Panc1 (cell line): ENCODE data around the gene TMEM40. TPM values are rescaled to one million over a fixed set of nuclear protein-coding genes. Genes with fewer than 3 reads are reported as not detected.

Source experiments
- ATAC-seq: fragments of 200-7000 bp; cut with Tn5 transposase; 2 replicates; pipeline ENCODE4 v1.9.1; 2020; ENCODE audit warnings: mild to moderate bottlenecking, moderate library complexity
- BruUV-seq: library from RNA; stranded (reverse); fragments of 400-500 nt; replicated peaks from 2 replicates; lab custom pipeline; 2021; lab: Mats Ljungman, UMichigan
- CTCF ChIA-PET: fragments of 300-600 bp; sonication (Branson Sonifier 250); formaldehyde crosslinking; loops from one replicate; lab custom pipeline; 2022; ENCODE audit warnings: antibody characterized with exemption; lab: Charles Lee
- POLR2A ChIA-PET: fragments of 300-600 bp; sonication (Branson Sonifier 250); formaldehyde crosslinking; loops from one replicate; lab custom pipeline; 2022; ENCODE audit warnings: antibody characterized with exemption; lab: Charles Lee
- DNase-seq: peaks from one replicate; pipeline ENCODE4 v3.0.0-alpha.2; 2010; ENCODE audit warnings: low read depth, low spot score
- H3K27ac ChIP-seq: 2 replicates; pipeline ENCODE4 v1.5.1; 2011; ENCODE audit warnings: mild to moderate bottlenecking, low read length, inconsistent platforms
- H3K27me3 ChIP-seq: fragments of 200-500 bp; sonication (Bioruptor generic); 2 replicates; pipeline ENCODE4 v1.6.0; 2014; ENCODE audit warnings: low read length, inconsistent platforms; ENCODE audit not compliant: control insufficient read depth, insufficient read depth
- H3K36me3 ChIP-seq: fragments of 200-500 bp; sonication (Bioruptor generic); 2 replicates; pipeline ENCODE4 v1.5.1; 2014; ENCODE audit warnings: inconsistent platforms, mild to moderate bottlenecking, low read length, moderate library complexity; ENCODE audit not compliant: control insufficient read depth, insufficient read depth
- H3K4me1 ChIP-seq: 2 replicates; pipeline ENCODE4 v1.5.1; 2011; ENCODE audit warnings: inconsistent platforms, mild to moderate bottlenecking, low read length, moderate library complexity; ENCODE audit not compliant: control insufficient read depth, insufficient read depth
- H3K4me3 ChIP-seq, 2 experiments: 2 replicates each; pipeline ENCODE4 v1.5.1; 2011 to 2012; ENCODE audit warnings: low read depth in 2 of 2, low read length in 2 of 2, mild to moderate bottlenecking in 2 of 2, inconsistent platforms in 1 of 2, moderate library complexity in 1 of 2
- H3K9me3 ChIP-seq: fragments of 200-500 bp; sonication (Bioruptor generic); 2 replicates; pipeline ENCODE4 v1.5.1; 2014; ENCODE audit warnings: low read depth, mild to moderate bottlenecking, inconsistent platforms, low read length, moderate library complexity; ENCODE audit not compliant: control insufficient read depth, insufficient read depth
- POLR2AphosphoS5 ChIP-seq: IDR thresholded peaks from 2 replicates; pipeline ENCODE4 v1.6.1; 2012; ENCODE audit warnings: mild to moderate bottlenecking, low read depth, low read length, moderate library complexity
- REST ChIP-seq, 2 experiments: IDR thresholded peaks; 2 replicates each; pipeline ENCODE4 v1.6.1; 2011 to 2012; ENCODE audit warnings: low read depth in 2 of 2, control low read depth in 1 of 2, low read length in 1 of 2, mild to moderate bottlenecking in 1 of 2, moderate library complexity in 1 of 2; ENCODE audit not compliant: insufficient read depth in 1 of 2
- SIN3A ChIP-seq: IDR thresholded peaks from 2 replicates; pipeline ENCODE4 v1.6.1; 2012; ENCODE audit warnings: low read depth, mild to moderate bottlenecking, low read length, moderate library complexity, borderline replicate concordance; ENCODE audit not compliant: insufficient read depth
- TCF7L2 ChIP-seq: IDR thresholded peaks from 2 replicates; pipeline ENCODE4 v1.6.1; 2011; ENCODE audit warnings: mild to moderate bottlenecking, low read depth, low read length, inconsistent platforms
- in situ Hi-C: cut with HindIII; loops from 2 replicates; pipeline ENCODE4 v1.10.0; 2016; ENCODE audit warnings: low sequenced_read_pairs, low pct_unique_long_range_greater_than_20kb
- intact Hi-C: fragments of 100-400 bp; cut with micrococcal nuclease; formaldehyde crosslinking; loops from one replicate; pipeline ENCODE4 v1.10.0; 2022; ENCODE audit not compliant: unreplicated experiment
- total RNA-seq: library from RNA; stranded (reverse); gene quantifications from one replicate; pipeline ENCODE4 v1.2.1, GENCODE V29; 2021; ENCODE audit not compliant: unreplicated experiment
- TF ChIP-seq, protein P1 (sequence below): fragments of 450-650 bp; IDR thresholded peaks from 2 replicates; pipeline ENCODE4 v1.5.1; 2017; ENCODE audit warnings: mild to moderate bottlenecking

Gene TMEM40
- total RNA-seq, 1 experiment from 2014 or later, result 1.3 TPM

DNA sequence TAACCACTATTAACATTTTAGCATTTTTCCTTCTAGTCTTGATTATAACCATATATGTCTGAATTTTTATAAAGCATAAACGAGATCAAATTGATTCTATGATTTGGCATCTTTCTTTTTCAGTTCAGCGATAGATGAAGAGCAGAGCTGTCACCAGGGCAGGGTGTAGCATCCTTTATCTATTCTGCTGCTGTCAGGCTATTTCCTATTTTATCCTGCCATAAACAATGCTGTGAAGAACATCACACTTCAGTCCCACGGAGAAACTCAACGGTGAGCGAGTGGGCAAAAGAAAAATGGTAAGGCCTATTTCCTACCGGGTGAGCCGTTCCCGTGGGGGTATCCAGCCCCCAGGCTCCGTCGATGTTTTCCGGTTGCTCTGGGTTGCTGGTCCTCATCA is 15.5 kb downstream of the TMEM40 start:
- Histone ChIP-seq H3K9me3 (no peaks in the 10 kb centered on the region), H3K27me3 (no peaks in the 10 kb centered on the region), H3K4me3 (no peak overlapping the region), H3K36me3 (no peaks in the 10 kb centered on the region), H3K27ac (no peak overlapping the region), H3K4me1 (no peaks in the 10 kb centered on the region)
- ChIA-PET CTCF (no interaction called here), POLR2A (no interaction called here)
- no peak for DNase-seq
- no TSS peak for BruUV-seq
- no peak for ATAC-seq
- TF ChIP-seq REST (IDR thresholded peaks at IDR 0.05; ENCODE audit: insufficient read depth in 1 of 2, low read depth in 2 of 2, low read length in 1 of 2), result no peak
- TF ChIP-seq, protein P1, sequence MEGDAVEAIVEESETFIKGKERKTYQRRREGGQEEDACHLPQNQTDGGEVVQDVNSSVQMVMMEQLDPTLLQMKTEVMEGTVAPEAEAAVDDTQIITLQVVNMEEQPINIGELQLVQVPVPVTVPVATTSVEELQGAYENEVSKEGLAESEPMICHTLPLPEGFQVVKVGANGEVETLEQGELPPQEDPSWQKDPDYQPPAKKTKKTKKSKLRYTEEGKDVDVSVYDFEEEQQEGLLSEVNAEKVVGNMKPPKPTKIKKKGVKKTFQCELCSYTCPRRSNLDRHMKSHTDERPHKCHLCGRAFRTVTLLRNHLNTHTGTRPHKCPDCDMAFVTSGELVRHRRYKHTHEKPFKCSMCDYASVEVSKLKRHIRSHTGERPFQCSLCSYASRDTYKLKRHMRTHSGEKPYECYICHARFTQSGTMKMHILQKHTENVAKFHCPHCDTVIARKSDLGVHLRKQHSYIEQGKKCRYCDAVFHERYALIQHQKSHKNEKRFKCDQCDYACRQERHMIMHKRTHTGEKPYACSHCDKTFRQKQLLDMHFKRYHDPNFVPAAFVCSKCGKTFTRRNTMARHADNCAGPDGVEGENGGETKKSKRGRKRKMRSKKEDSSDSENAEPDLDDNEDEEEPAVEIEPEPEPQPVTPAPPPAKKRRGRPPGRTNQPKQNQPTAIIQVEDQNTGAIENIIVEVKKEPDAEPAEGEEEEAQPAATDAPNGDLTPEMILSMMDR, result no peak
- no peak for TF ChIP-seq SIN3A
- TF ChIP-seq POLR2AphosphoS5, result no peak
- TF ChIP-seq TCF7L2, result no peak
- in situ Hi-C loops, result no loop called here
- intact Hi-C loops, result no loop called here

DNA sequence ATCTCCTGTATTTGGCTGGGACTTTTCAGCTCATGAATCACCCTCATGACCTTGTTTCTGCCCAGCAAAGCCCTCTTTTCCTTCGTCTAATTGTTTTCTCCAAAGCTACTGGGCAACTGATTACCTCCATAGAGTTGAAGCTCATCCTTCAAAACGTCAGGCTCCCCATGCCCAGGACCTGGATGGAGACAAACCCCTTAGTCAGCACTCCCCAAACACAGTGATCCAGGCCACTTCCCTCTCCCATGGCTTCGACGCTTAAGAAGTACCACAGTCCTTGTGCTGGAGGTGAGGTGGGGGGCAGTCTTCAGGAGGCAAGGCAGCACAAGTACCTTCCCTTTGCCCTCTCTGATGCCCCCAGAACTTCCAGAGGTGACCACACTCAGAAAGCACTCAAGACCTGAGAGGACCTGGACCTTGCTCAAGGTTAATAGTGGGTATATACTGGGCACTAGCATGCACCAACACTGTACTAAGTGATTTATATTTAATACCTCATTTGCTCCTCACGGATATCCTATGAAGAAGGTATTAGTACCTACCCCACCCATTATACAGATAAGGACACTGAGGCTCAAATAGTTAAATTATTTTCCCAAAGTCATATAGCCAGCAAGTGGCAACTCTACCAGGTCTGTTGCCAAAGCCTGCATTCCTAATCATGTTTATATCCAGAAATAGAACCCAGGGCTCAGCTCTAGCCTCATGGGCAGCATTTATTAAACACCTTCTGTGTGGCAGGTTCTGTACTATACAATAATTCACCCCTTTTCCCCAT is 16.5 kb downstream of the TMEM40 start:
- no peaks in the 10 kb centered on the region for H3K4me1 ChIP-seq
- no peaks in the 10 kb centered on the region for H3K9me3 ChIP-seq
- intact Hi-C loops, result no loop called here
- BruUV-seq, result no TSS peak
- no peaks in the 10 kb centered on the region for H3K36me3 ChIP-seq
- TF ChIP-seq POLR2AphosphoS5 (no peak), TCF7L2 (no peak), REST (IDR thresholded peaks at IDR 0.05; ENCODE audit: insufficient read depth in 1 of 2, low read depth in 2 of 2, low read length in 1 of 2) (no peak), SIN3A (no peak)
- TF ChIP-seq, protein P1, result no peak
- POLR2A ChIA-PET, result interaction anchor here (0.7 kb wide), 1 partner anchor 53 kb away, joined by 4 read pairs; no protein-coding TSS in a partner anchor
- H3K27ac ChIP-seq, result no peak overlapping the region
- CTCF ChIA-PET, result no interaction called here
- no peaks in the 10 kb centered on the region for H3K27me3 ChIP-seq
- no peak overlapping the region for H3K4me3 ChIP-seq
- no peak for ATAC-seq
- no peak for DNase-seq
- in situ Hi-C loops, result no loop called here
